ENCODE results near the gene ERFL.

Gene ERFL

GRCh38 chr19:41859618-41860418 lies 68.4 kb downstream of the ERFL start, which contains the start of gene RPS19:
TSS of gene RPS19 (plus strand) at chr19:41860255. CDS start at chr19:41860775, 520 bp downstream.
- ATAC-seq, result peak; percentile 92
- TF ChIP-seq ESRRG (CRISPR knock-in tag; IDR thresholded peaks at IDR 0.05) (no peak), TCF4 (CRISPR knock-in tag; IDR thresholded peaks at IDR 0.05; ENCODE audit: borderline replicate concordance) (peak; percentile 25; the same call in 1 of the 2 replicates)
- TF ChIP-seq, protein P1, sequence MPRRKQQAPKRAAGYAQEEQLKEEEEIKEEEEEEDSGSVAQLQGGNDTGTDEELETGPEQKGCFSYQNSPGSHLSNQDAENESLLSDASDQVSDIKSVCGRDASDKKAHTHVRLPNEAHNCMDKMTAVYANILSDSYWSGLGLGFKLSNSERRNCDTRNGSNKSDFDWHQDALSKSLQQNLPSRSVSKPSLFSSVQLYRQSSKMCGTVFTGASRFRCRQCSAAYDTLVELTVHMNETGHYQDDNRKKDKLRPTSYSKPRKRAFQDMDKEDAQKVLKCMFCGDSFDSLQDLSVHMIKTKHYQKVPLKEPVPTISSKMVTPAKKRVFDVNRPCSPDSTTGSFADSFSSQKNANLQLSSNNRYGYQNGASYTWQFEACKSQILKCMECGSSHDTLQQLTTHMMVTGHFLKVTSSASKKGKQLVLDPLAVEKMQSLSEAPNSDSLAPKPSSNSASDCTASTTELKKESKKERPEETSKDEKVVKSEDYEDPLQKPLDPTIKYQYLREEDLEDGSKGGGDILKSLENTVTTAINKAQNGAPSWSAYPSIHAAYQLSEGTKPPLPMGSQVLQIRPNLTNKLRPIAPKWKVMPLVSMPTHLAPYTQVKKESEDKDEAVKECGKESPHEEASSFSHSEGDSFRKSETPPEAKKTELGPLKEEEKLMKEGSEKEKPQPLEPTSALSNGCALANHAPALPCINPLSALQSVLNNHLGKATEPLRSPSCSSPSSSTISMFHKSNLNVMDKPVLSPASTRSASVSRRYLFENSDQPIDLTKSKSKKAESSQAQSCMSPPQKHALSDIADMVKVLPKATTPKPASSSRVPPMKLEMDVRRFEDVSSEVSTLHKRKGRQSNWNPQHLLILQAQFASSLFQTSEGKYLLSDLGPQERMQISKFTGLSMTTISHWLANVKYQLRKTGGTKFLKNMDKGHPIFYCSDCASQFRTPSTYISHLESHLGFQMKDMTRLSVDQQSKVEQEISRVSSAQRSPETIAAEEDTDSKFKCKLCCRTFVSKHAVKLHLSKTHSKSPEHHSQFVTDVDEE (CRISPR knock-in tag; IDR thresholded peaks at IDR 0.05), result peak; percentile 27; the same call in 1 of the 2 replicates
- TF ChIP-seq, protein P2, sequence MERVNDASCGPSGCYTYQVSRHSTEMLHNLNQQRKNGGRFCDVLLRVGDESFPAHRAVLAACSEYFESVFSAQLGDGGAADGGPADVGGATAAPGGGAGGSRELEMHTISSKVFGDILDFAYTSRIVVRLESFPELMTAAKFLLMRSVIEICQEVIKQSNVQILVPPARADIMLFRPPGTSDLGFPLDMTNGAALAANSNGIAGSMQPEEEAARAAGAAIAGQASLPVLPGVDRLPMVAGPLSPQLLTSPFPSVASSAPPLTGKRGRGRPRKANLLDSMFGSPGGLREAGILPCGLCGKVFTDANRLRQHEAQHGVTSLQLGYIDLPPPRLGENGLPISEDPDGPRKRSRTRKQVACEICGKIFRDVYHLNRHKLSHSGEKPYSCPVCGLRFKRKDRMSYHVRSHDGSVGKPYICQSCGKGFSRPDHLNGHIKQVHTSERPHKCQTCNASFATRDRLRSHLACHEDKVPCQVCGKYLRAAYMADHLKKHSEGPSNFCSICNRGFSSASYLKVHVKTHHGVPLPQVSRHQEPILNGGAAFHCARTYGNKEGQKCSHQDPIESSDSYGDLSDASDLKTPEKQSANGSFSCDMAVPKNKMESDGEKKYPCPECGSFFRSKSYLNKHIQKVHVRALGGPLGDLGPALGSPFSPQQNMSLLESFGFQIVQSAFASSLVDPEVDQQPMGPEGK (CRISPR knock-in tag; IDR thresholded peaks at IDR 0.05; ENCODE audit: borderline replicate concordance), result peak; percentile 49; the same call in 1 of the 2 replicates

DNA sequence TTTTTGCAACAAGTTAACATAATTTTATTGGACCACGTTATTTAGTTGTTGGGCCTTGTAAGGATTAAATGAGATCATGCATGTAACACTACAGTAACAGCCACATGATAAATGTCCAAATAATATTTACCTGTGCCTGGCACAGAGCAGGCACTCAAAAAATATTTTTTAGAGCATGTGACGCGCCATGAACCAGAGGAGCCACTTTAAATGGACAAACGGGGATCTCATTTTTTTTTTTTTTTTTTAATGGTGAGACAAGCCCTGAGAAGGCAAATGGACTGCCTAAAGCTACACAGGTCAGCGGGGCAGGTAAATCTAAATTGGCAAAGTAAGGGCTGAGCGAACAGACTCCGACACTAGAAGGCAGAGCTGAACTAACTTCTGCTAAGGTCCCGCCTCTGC lies 69.0 kb downstream of the ERFL start:
- no peak for TF ChIP-seq SNAI2 (CRISPR knock-in tag; IDR thresholded peaks at IDR 0.05)
- TF ChIP-seq ARNTL (CRISPR knock-in tag; IDR thresholded peaks at IDR 0.05; ENCODE audit: borderline replicate concordance, low read depth), result no peak
- no peak; the same call in 1 of the 2 replicates for TF ChIP-seq ISL1 (CRISPR knock-in tag; IDR thresholded peaks at IDR 0.05)
- TF ChIP-seq CSDC2 (CRISPR knock-in tag; IDR thresholded peaks at IDR 0.05), result no peak
- no peak for ATAC-seq

All from SK-N-SH treated with all-trans-retinoic acid at 6 μM for 48 hours (cell line).